Measurements from ENCODE around the gene EXOC1.

DNA sequence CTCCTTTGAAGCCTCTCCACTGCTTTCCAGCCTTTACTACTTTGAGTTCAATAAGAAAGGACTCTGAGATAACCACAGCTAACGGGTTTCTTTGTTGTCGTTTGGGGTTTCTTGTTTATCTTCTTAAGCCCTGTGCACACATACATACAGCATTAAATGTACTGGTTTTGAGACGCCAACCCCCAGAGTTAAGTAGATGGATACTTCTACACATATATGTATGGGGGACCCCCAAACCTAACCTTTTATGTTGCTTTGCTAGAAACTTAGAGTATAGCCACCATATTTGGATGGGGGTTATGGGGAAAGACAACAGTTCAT lies 96.0 kb downstream of the EXOC1 start:
- TF ChIP-seq CTCF (conservative IDR thresholded peaks at IDR 0.05 in 1 of 2, IDR thresholded peaks at IDR 0.05 in 1 of 2; ENCODE audit: low read depth in 1 of 2, low read length in 2 of 2): no peak
- TF ChIP-seq EZH2 (IDR thresholded peaks at IDR 0.05; ENCODE audit: low read length, missing control alignments): no peak
